ENCODE data around the gene ETV6.

Gene ETV6

GRCh38 chr12:11717519-11717961 is 68.1 kb downstream of the ETV6 start:
- no peak overlapping the region for H3K4me3 ChIP-seq (replicated peaks; ENCODE audit: low read depth, low read length)
- peak; percentile 37 for DNase-seq (ENCODE audit: low read depth)
- TF ChIP-seq CTCF (IDR thresholded peaks at IDR 0.05; ENCODE audit: low read length, missing control alignments): no peak

GRCh38 chr12:11718105-11718504 is 68.6 kb downstream of the ETV6 start:
- no peak for DNase-seq (ENCODE audit: low read depth)
- H3K4me3 ChIP-seq (replicated peaks; ENCODE audit: low read depth, low read length): no peak overlapping the region
- no peak for TF ChIP-seq CTCF (IDR thresholded peaks at IDR 0.05; ENCODE audit: low read length, missing control alignments)

GRCh38 chr12:11718768-11719253 is 69.3 kb downstream of the ETV6 start:
- TF ChIP-seq CTCF (IDR thresholded peaks at IDR 0.05; ENCODE audit: low read length, missing control alignments): no peak
- peak; percentile 65 for DNase-seq (ENCODE audit: low read depth)
- H3K4me3 ChIP-seq (replicated peaks; ENCODE audit: low read depth, low read length): no peak overlapping the region

- no peak overlapping the region for H3K4me3 ChIP-seq (replicated peaks; ENCODE audit: low read depth, low read length)
- peak; percentile 91 for DNase-seq (ENCODE audit: low read depth)
- no peak for TF ChIP-seq CTCF (IDR thresholded peaks at IDR 0.05; ENCODE audit: low read length, missing control alignments)
Observed at GRCh38 chr12:11719678-11720099, 70.2 kb downstream of the ETV6 start.

GRCh38 chr12:11722071-11722470 is 72.6 kb downstream of the ETV6 start:
- no peak overlapping the region for H3K4me3 ChIP-seq (replicated peaks; ENCODE audit: low read depth, low read length)
- no peak for TF ChIP-seq CTCF (IDR thresholded peaks at IDR 0.05; ENCODE audit: low read length, missing control alignments)
- no peak for DNase-seq (ENCODE audit: low read depth)

GRCh38 chr12:11722578-11723138 is 73.2 kb downstream of the ETV6 start:
- no peak for TF ChIP-seq CTCF (IDR thresholded peaks at IDR 0.05; ENCODE audit: low read length, missing control alignments)
- no peak for DNase-seq (ENCODE audit: low read depth)
- no peak overlapping the region for H3K4me3 ChIP-seq (replicated peaks; ENCODE audit: low read depth, low read length)

GRCh38 chr12:11723993-11724392 is 74.5 kb downstream of the ETV6 start:
- H3K4me3 ChIP-seq (replicated peaks; ENCODE audit: low read depth, low read length): no peak overlapping the region
- no peak for TF ChIP-seq CTCF (IDR thresholded peaks at IDR 0.05; ENCODE audit: low read length, missing control alignments)
- DNase-seq (ENCODE audit: low read depth): no peak
